ENCODE measurements around the gene DDX46.

- TF ChIP-seq POLR2A (IDR thresholded peaks at IDR 0.05) (no peak), CTCF (IDR thresholded peaks at IDR 0.05) (no peak)
Measured at GRCh38 chr5:134879456-134879855, 120.9 kb downstream of the DDX46 start.

Data from body of pancreas (tissue), 4 donors.